Activated CD4-positive, alpha-beta T cell treated with anti-CD3 and anti-CD28 coated beads, Interleukin-2, amount 10 ng/mL, durations not matched to agents 7 days and 5 days (primary cell): ENCODE data around the gene DISP2. TPM values are rescaled to one million over a fixed set of nuclear protein-coding genes. Genes with fewer than 3 reads are reported as not detected.

Experiments used
- CTCF ChIA-PET: fragments of 350-600 bp; sonication (Branson Sonifier 250); formaldehyde crosslinking; loops from one replicate; lab custom pipeline; 2021; ENCODE audit warnings: antibody characterized with exemption; lab: Charles Lee
- POLR2A ChIA-PET: fragments of 350-600 bp; sonication (Branson Sonifier 250); formaldehyde crosslinking; loops from one replicate; lab custom pipeline; 2021; ENCODE audit warnings: antibody characterized with exemption; lab: Charles Lee
- DNase-seq: peaks from one replicate; pipeline ENCODE4 v3.0.0-alpha.2; 2020
- H3K27ac Mint-ChIP-seq: one replicate; pipeline ENCODE4 v1.8.0; 2021; ENCODE audit warnings: mild to moderate bottlenecking, moderate library complexity, mixed read lengths
- H3K27me3 Mint-ChIP-seq: one replicate; pipeline ENCODE4 v1.8.0; 2021; ENCODE audit warnings: mixed read lengths
- H3K36me3 Mint-ChIP-seq: one replicate; pipeline ENCODE4 v1.8.0; 2021; ENCODE audit warnings: low read depth, mixed read lengths
- H3K4me1 Mint-ChIP-seq: one replicate; pipeline ENCODE4 v1.8.0; 2021; ENCODE audit warnings: mixed read lengths
- H3K4me3 Mint-ChIP-seq: one replicate; pipeline ENCODE4 v1.8.0; 2021; ENCODE audit warnings: mild to moderate bottlenecking, moderate library complexity, mixed read lengths
- H3K9me3 Mint-ChIP-seq: one replicate; pipeline ENCODE4 v1.8.0; 2021; ENCODE audit warnings: mixed read lengths
- total RNA-seq, 2 experiments: library from RNA; stranded (reverse); gene quantifications; one replicate each; pipeline ENCODE4 v1.2.3, GENCODE V29; 2021

DISP2 gene
- total RNA-seq, 2 experiments from 2014 or later, result 0.60 to 1.4 TPM

- H3K27ac Mint-ChIP-seq, result no peak overlapping the region
- DNase-seq, result no peak
- no peaks in the 10 kb centered on the region for H3K4me1 Mint-ChIP-seq
- H3K27me3 Mint-ChIP-seq, result no peaks in the 10 kb centered on the region
- H3K9me3 Mint-ChIP-seq, result no peaks in the 10 kb centered on the region
- H3K4me3 Mint-ChIP-seq, result no peak overlapping the region
- ChIA-PET POLR2A (no interaction called here), CTCF (interaction anchor here (0.6 to 4.5 kb wide), 5 partner anchors 14 to 225 kb away, joined by 3 to 11 read pairs (median 4); no protein-coding TSS in a partner anchor)
- H3K36me3 Mint-ChIP-seq, result no peaks in the 10 kb centered on the region
These were observed 10.2 kb upstream of the DISP2 start for GRCh38 chr15:40347559-40348473.

GRCh38 chr15:40348474-40348870 is 9.5 kb upstream of the DISP2 start:
- Mint-ChIP-seq H3K4me1 (no peaks in the 10 kb centered on the region), H3K36me3 (no peaks in the 10 kb centered on the region), H3K27ac (no peak overlapping the region), H3K4me3 (no peak overlapping the region), H3K27me3 (no peaks in the 10 kb centered on the region), H3K9me3 (no peaks in the 10 kb centered on the region)
- ChIA-PET CTCF (interaction anchor here (0.6 to 4.5 kb wide), 6 partner anchors 15 to 224 kb away, joined by 3 to 11 read pairs (median 4); no protein-coding TSS in a partner anchor), POLR2A (no interaction called here)
- DNase-seq, result no peak

- no peaks in the 10 kb centered on the region for H3K4me1 Mint-ChIP-seq
- CTCF ChIA-PET, result interaction anchor here (0.8 to 4.5 kb wide), 6 partner anchors 11 to 73 kb away, joined by 3 to 11 read pairs (median 4); partner anchors contain the start of gene IVD
- H3K36me3 Mint-ChIP-seq, result no peaks in the 10 kb centered on the region
- H3K9me3 Mint-ChIP-seq, result no peaks in the 10 kb centered on the region
- peaks cover 3% of the 10 kb centered on the region for H3K27me3 Mint-ChIP-seq
- no peak overlapping the region for H3K4me3 Mint-ChIP-seq
- no peak for DNase-seq
- no peak overlapping the region for H3K27ac Mint-ChIP-seq
- POLR2A ChIA-PET, result no interaction called here
These were observed 8.9 kb upstream of the DISP2 start for GRCh38 chr15:40349163-40349562.

- DNase-seq, result no peak
- Mint-ChIP-seq H3K27ac (no peak overlapping the region), H3K9me3 (no peaks in the 10 kb centered on the region), H3K4me1 (no peaks in the 10 kb centered on the region), H3K27me3 (peaks cover 20% of the 10 kb centered on the region), H3K36me3 (no peaks in the 10 kb centered on the region), H3K4me3 (no peak overlapping the region)
- CTCF ChIA-PET, result interaction anchor here (0.7 to 3.3 kb wide), 7 partner anchors 9 to 154 kb away, joined by 3 to 12 read pairs (median 4); no protein-coding TSS in a partner anchor
- POLR2A ChIA-PET, result no interaction called here
These were observed 5.6 kb upstream of the DISP2 start for GRCh38 chr15:40352281-40352901.

- Mint-ChIP-seq H3K9me3 (no peaks in the 10 kb centered on the region), H3K27ac (no peak overlapping the region), H3K27me3 (peaks cover 20% of the 10 kb centered on the region), H3K4me3 (no peak overlapping the region), H3K36me3 (no peaks in the 10 kb centered on the region), H3K4me1 (peaks cover 4% of the 10 kb centered on the region)
- ChIA-PET POLR2A (no interaction called here), CTCF (interaction anchor here (1.0 to 3.3 kb wide), 5 partner anchors 9 to 78 kb away, joined by 3 to 10 read pairs (median 4); no protein-coding TSS in a partner anchor)
- DNase-seq, result no peak
These were observed 4.3 kb upstream of the DISP2 start for GRCh38 chr15:40353697-40354096.

- H3K4me3 Mint-ChIP-seq, result no peak overlapping the region
- peaks cover 20% of the 10 kb centered on the region for H3K27me3 Mint-ChIP-seq
- H3K4me1 Mint-ChIP-seq, result peaks cover 11% of the 10 kb centered on the region
- H3K36me3 Mint-ChIP-seq, result no peaks in the 10 kb centered on the region
- H3K27ac Mint-ChIP-seq, result no peak overlapping the region
- POLR2A ChIA-PET, result no interaction called here
- DNase-seq, result no peak
- CTCF ChIA-PET, result interaction anchor here (0.7 to 3.6 kb wide), 6 partner anchors 8 to 250 kb away, joined by 3 to 42 read pairs (median 4); partner anchors contain the start of gene KNSTRN
- H3K9me3 Mint-ChIP-seq, result no peaks in the 10 kb centered on the region
These were observed 3.4 kb upstream of the DISP2 start for GRCh38 chr15:40354408-40355171.

GRCh38 chr15:40355976-40356585 is 1.9 kb upstream of the DISP2 start:
- H3K4me3 Mint-ChIP-seq, result no peak overlapping the region
- no peak overlapping the region for H3K27ac Mint-ChIP-seq
- H3K4me1 Mint-ChIP-seq, result peaks cover 11% of the 10 kb centered on the region
- peaks cover 20% of the 10 kb centered on the region for H3K27me3 Mint-ChIP-seq
- no peaks in the 10 kb centered on the region for H3K36me3 Mint-ChIP-seq
- ChIA-PET POLR2A (no interaction called here), CTCF (interaction anchor here (0.5 to 3.6 kb wide), 9 partner anchors 11 to 79 kb away, joined by 3 to 42 read pairs (median 4); partner anchors contain the start of gene KNSTRN)
- DNase-seq, result no peak
- H3K9me3 Mint-ChIP-seq, result no peaks in the 10 kb centered on the region

- Mint-ChIP-seq H3K27me3 (peaks cover 20% of the 10 kb centered on the region), H3K4me3 (peak overlapping the region; percentile 42), H3K9me3 (no peaks in the 10 kb centered on the region), H3K27ac (no peak overlapping the region), H3K36me3 (no peaks in the 10 kb centered on the region), H3K4me1 (peaks cover 11% of the 10 kb centered on the region)
- no peak for DNase-seq
- POLR2A ChIA-PET, result no interaction called here
- CTCF ChIA-PET, result interaction anchor here (0.8 to 3.6 kb wide), 9 partner anchors 10 to 65 kb away, joined by 3 to 42 read pairs (median 3); partner anchors contain the start of gene INAFM2
These were observed 773 bp upstream of the DISP2 start for GRCh38 chr15:40357246-40357645.

GRCh38 chr15:40358471-40359353 is 693 bp downstream of the DISP2 start:
- peak overlapping the region; percentile 72 for H3K4me3 Mint-ChIP-seq
- H3K4me1 Mint-ChIP-seq, result peaks cover 11% of the 10 kb centered on the region
- H3K9me3 Mint-ChIP-seq, result no peaks in the 10 kb centered on the region
- peaks cover 20% of the 10 kb centered on the region for H3K27me3 Mint-ChIP-seq
- DNase-seq, result peak; percentile 36
- ChIA-PET POLR2A (no interaction called here), CTCF (interaction anchor here (0.8 to 2.0 kb wide), 5 partner anchors 9 to 48 kb away, joined by 3 to 10 read pairs (median 3); partner anchors contain the start of gene INAFM2)
- H3K27ac Mint-ChIP-seq, result no peak overlapping the region
- no peaks in the 10 kb centered on the region for H3K36me3 Mint-ChIP-seq

- Mint-ChIP-seq H3K4me1 (peaks cover 11% of the 10 kb centered on the region), H3K4me3 (no peak overlapping the region), H3K27me3 (peaks cover 15% of the 10 kb centered on the region), H3K9me3 (no peaks in the 10 kb centered on the region), H3K36me3 (no peaks in the 10 kb centered on the region), H3K27ac (no peak overlapping the region)
- POLR2A ChIA-PET, result no interaction called here
- no peak for DNase-seq
- CTCF ChIA-PET, result interaction anchor here (1.4 to 2.0 kb wide), 2 partner anchors 8 to 62 kb away, joined by 3 to 10 read pairs; no protein-coding TSS in a partner anchor
These were observed 2.0 kb downstream of the DISP2 start for GRCh38 chr15:40360015-40360414.

GRCh38 chr15:40361640-40362039 is 3.6 kb downstream of the DISP2 start:
- ChIA-PET POLR2A (no interaction called here), CTCF (interaction anchor here (1.0 kb wide), 2 partner anchors 8 to 17 kb away, joined by 3 read pairs; no protein-coding TSS in a partner anchor)
- no peaks in the 10 kb centered on the region for H3K9me3 Mint-ChIP-seq
- DNase-seq, result no peak
- H3K4me3 Mint-ChIP-seq, result no peak overlapping the region
- H3K4me1 Mint-ChIP-seq, result peaks cover 14% of the 10 kb centered on the region
- H3K27me3 Mint-ChIP-seq, result peaks cover 5% of the 10 kb centered on the region
- no peak overlapping the region for H3K27ac Mint-ChIP-seq
- H3K36me3 Mint-ChIP-seq, result no peaks in the 10 kb centered on the region
